HepG2 (cell line): ENCODE measurements around the gene GPS1. TPM values are rescaled to one million over a fixed set of nuclear protein-coding genes. Genes with fewer than 3 reads are reported as not detected.

Experiments
- ATAC-seq: fragments of 200-7000 bp; cut with Tn5 transposase; 3 replicates; pipeline ENCODE4 v1.9.1; 2020; ENCODE audit warnings: mild to moderate bottlenecking, moderate library complexity
- BruUV-seq: library from RNA; stranded (reverse); fragments of 400-500 nt; replicated peaks from 2 replicates; lab custom pipeline; 2021; lab: Mats Ljungman, UMichigan
- CTCF ChIA-PET: fragments of 300-600 bp; formaldehyde crosslinking; extraction: SDS; loops from one replicate; lab custom pipeline; 2021; ENCODE audit warnings: low total read pairs, inconsistent platforms, low intra/inter-chr PET ratio; lab: Yijun Ruan, JAX
- POLR2A ChIA-PET: fragments of 350-600 bp; sonication (Branson Sonifier 250); formaldehyde crosslinking; loops from one replicate; lab custom pipeline; 2020; ENCODE audit warnings: antibody characterized with exemption, inconsistent platforms; lab: Yijun Ruan, JAX
- DNase-seq: peaks from one replicate; pipeline ENCODE4 v3.0.0-alpha.2; 2015; ENCODE audit warnings: low spot score
- FAIRE-seq: peaks from 3 replicates; lab custom pipeline; 2011; peaks lifted over from hg19 to GRCh38; lab: Jason Lieb, UNC
- H2AFZ ChIP-seq: one replicate; pipeline ENCODE4 v1.6.1; 2011; ENCODE audit warnings: low read length, inconsistent platforms
- H3K27ac ChIP-seq: fragments of 300-600 bp; 3 replicates; pipeline ENCODE4 v1.8.0; 2011; ENCODE audit warnings: mixed run types, mild to moderate bottlenecking, mixed read lengths, low read length, inconsistent platforms; ENCODE audit not compliant: insufficient read depth; ENCODE audit errors: extremely low read length
- H3K27me3 ChIP-seq, 2 experiments: fragments of 200-600 bp in 1 of 2; 2 replicates in 1 of 2; 3 replicates in 1 of 2; pipeline versions ENCODE4 v1.6.0 to v1.8.0; 2011; ENCODE audit warnings: low read length in 2 of 2, mild to moderate bottlenecking in 2 of 2, moderate library complexity in 2 of 2, inconsistent platforms in 1 of 2; ENCODE audit not compliant: insufficient read depth in 2 of 2, control insufficient read depth in 1 of 2
- H3K36me3 ChIP-seq, 2 experiments: fragments of 200-600 bp in 1 of 2; replicated peaks in 1 of 2; 2 replicates in 1 of 2; 3 replicates in 1 of 2; pipeline versions ENCODE4 v1.5.1 to v1.8.0; 2011; ENCODE audit warnings: low read length in 2 of 2, inconsistent platforms in 1 of 2; ENCODE audit not compliant: insufficient read depth in 2 of 2, control insufficient read depth in 1 of 2
- H3K4me1 ChIP-seq: 2 replicates; pipeline ENCODE4 v1.5.1; 2012; ENCODE audit warnings: low read length, inconsistent platforms; ENCODE audit not compliant: insufficient read depth
- H3K4me2 ChIP-seq: 2 replicates; pipeline ENCODE4 v1.6.0; 2011; ENCODE audit warnings: low read depth, low read length, inconsistent platforms
- H3K4me3 ChIP-seq, 3 experiments: fragments of 200-600 bp in 1 of 3; sonication (generic), shearing (Covaris generic) in 1 of 3; replicated peaks in 1 of 3; 2 replicates each; pipeline ENCODE4 v1.5.1; 2011 to 2016; ENCODE audit warnings: low read length in 3 of 3, inconsistent platforms in 2 of 3, low read depth in 2 of 3, mild to moderate bottlenecking in 2 of 3, control low read depth in 1 of 3, mixed read lengths in 1 of 3; ENCODE audit not compliant: insufficient read depth in 1 of 3
- H3K79me2 ChIP-seq: one replicate; pipeline ENCODE4 v1.6.1; 2011; ENCODE audit warnings: low read length, inconsistent platforms; ENCODE audit not compliant: insufficient read depth
- H3K9ac ChIP-seq: 2 replicates; pipeline ENCODE4 v1.6.0; 2011; ENCODE audit warnings: mild to moderate bottlenecking, low read depth, low read length, inconsistent platforms; ENCODE audit not compliant: insufficient read depth
- H3K9me3 ChIP-seq: 2 replicates; pipeline ENCODE4 v1.5.1; 2012; ENCODE audit warnings: mild to moderate bottlenecking, low read length
- H4K20me1 ChIP-seq: 2 replicates; pipeline ENCODE4 v1.6.0; 2011; ENCODE audit warnings: inconsistent platforms, mild to moderate bottlenecking, low read length, moderate library complexity; ENCODE audit not compliant: insufficient read depth
- ATF7 ChIP-seq, 2 experiments: fragments of 450-650 bp in 1 of 2; sonication (generic) in 1 of 2; formaldehyde crosslinking in 1 of 2; IDR thresholded peaks; 2 replicates each; pipeline versions ENCODE4 v1.4.0 to v1.6.1; 2016 to 2020; ENCODE audit warnings: antibody characterized with exemption in 1 of 2, mild to moderate bottlenecking in 1 of 2, missing genetic modification reagents in 1 of 2
- GATAD2A ChIP-seq: IDR thresholded peaks from 2 replicates; pipeline ENCODE4 v1.6.1; 2016
- HNF1B ChIP-seq: sonication (generic); formaldehyde crosslinking; IDR thresholded peaks from 2 replicates; pipeline ENCODE4 v1.5.1; 2020; ENCODE audit warnings: mild to moderate bottlenecking, moderate library complexity, missing genetic modification reagents
- MEIS1 ChIP-seq: sonication (generic); formaldehyde crosslinking; IDR thresholded peaks from 2 replicates; pipeline ENCODE4 v1.9.0; 2021; ENCODE audit warnings: mild to moderate bottlenecking, missing genetic modification reagents, moderate library complexity, borderline replicate concordance
- TMF1 ChIP-seq: sonication (generic); formaldehyde crosslinking; IDR thresholded peaks from 2 replicates; pipeline ENCODE4 v1.8.1; 2022; ENCODE audit warnings: low read depth, missing genetic modification reagents
- ZMYM3 ChIP-seq: sonication (generic); formaldehyde crosslinking; IDR thresholded peaks from 2 replicates; pipeline ENCODE4 v1.5.1; 2020; ENCODE audit warnings: mild to moderate bottlenecking, missing genetic modification reagents
- ZNF703 ChIP-seq: sonication (generic); formaldehyde crosslinking; IDR thresholded peaks from 2 replicates; pipeline ENCODE4 v1.5.1; 2020; ENCODE audit warnings: missing genetic modification reagents, mild to moderate bottlenecking, moderate library complexity, borderline replicate concordance
- WGBS: methylation state at CpG from one replicate; pipeline ENCODE4 v1.1.6; 2017; ENCODE audit warnings: low lambda C conversion rate; 5-methylcytosine and 5-hydroxymethylcytosine counted together
- in situ Hi-C: cut with HindIII; loops from 2 replicates; pipeline ENCODE4 v1.10.0; 2017; ENCODE audit warnings: low pct_unique_long_range_greater_than_20kb; ENCODE audit not compliant: extremely low pct_ligation_motif_present
- intact Hi-C: fragments of 100-400 bp; cut with micrococcal nuclease; formaldehyde crosslinking; loops from one replicate; pipeline ENCODE4 v1.10.0; 2022; ENCODE audit not compliant: unreplicated experiment
- polyA plus RNA-seq, 8 experiments: library from polyadenylated mRNA; depleted of rRNA in 3 of 8; stranded (reverse) in 7 of 8; unstranded in 1 of 8; fragments of >200 nt; fragmentation: Illumina TruSeq in 4 of 8; extraction: Trizol in 4 of 8; gene quantifications; 2 replicates each; pipeline versions ENCODE4 v1.2.1 to v1.2.3, GENCODE V29; 2011 to 2016; ENCODE audit warnings: low read depth in 4 of 8, missing spikeins in 1 of 8, mixed read lengths in 1 of 8; ENCODE audit not compliant: insufficient read depth in 1 of 8
- total RNA-seq, 5 experiments: library from RNA; depleted of rRNA; stranded (reverse); fragments of >200 nt; fragmentation: Illumina TruSeq; extraction: Trizol; gene quantifications; 2 replicates each; pipeline ENCODE4 v1.2.3, GENCODE V29; 2016; ENCODE audit warnings: low read depth in 1 of 5
- TF ChIP-seq, protein P1 (sequence below), 2 experiments: sonication (generic) in 1 of 2; formaldehyde crosslinking in 1 of 2; IDR thresholded peaks; 2 replicates each; pipeline versions ENCODE4 v1.6.1 to v1.9.0; 2014 to 2022; ENCODE audit warnings: antibody characterized with exemption in 1 of 2, borderline replicate concordance in 1 of 2, inconsistent platforms in 1 of 2, low read depth in 1 of 2, missing genetic modification reagents in 1 of 2
- TF ChIP-seq, protein P2 (sequence below), 2 experiments: sonication (generic) in 1 of 2; formaldehyde crosslinking in 1 of 2; IDR thresholded peaks; 2 replicates each; pipeline versions ENCODE4 v1.4.0 to v1.6.1; 2018 to 2020; ENCODE audit warnings: missing genetic modification reagents in 2 of 2, borderline replicate concordance in 1 of 2, low read depth in 1 of 2, mild to moderate bottlenecking in 1 of 2, missing biosample characterization in 1 of 2

The GPS1 gene
- total and polyA plus RNA-seq, 2 of the 13 experiments (the other 11 are each of a cell fraction or from before 2014, with no cell fraction given): 124 to 128 TPM

DNA sequence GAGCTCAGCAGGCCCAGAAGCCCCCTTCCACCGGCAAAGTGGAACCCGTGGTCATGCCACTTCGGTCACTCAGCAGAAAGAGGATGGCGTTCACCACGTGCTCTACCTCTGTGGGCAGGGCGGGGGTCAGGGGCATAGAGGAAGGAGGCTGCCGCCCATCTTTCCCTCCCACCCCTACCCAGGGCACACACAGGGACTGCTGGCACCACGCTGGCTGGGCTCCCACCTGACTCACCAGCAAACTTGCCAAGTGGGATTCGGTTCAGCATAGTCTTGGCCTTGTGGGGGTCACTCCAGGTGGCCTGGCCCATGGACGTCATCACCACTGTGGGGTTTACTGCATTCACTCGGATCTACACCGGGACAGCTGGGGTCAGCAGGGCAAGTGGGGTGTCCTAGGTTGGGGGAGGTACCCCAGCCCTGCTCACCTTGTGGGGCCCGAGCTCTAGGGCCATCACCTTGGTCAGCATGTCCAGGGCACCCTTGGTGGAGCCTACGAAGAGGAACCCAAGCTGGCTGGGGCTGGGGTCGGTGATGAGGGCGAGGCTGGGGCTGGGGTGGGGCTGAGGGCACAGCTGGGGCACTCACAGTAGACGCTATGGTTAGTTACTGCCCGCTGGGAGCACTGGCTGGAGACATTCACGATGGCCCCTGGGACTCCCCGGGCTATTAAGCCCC, 15.6 kb upstream of the GPS1 start (continued):
- TF ChIP-seq, protein P1, sequence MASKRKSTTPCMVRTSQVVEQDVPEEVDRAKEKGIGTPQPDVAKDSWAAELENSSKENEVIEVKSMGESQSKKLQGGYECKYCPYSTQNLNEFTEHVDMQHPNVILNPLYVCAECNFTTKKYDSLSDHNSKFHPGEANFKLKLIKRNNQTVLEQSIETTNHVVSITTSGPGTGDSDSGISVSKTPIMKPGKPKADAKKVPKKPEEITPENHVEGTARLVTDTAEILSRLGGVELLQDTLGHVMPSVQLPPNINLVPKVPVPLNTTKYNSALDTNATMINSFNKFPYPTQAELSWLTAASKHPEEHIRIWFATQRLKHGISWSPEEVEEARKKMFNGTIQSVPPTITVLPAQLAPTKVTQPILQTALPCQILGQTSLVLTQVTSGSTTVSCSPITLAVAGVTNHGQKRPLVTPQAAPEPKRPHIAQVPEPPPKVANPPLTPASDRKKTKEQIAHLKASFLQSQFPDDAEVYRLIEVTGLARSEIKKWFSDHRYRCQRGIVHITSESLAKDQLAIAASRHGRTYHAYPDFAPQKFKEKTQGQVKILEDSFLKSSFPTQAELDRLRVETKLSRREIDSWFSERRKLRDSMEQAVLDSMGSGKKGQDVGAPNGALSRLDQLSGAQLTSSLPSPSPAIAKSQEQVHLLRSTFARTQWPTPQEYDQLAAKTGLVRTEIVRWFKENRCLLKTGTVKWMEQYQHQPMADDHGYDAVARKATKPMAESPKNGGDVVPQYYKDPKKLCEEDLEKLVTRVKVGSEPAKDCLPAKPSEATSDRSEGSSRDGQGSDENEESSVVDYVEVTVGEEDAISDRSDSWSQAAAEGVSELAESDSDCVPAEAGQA (IDR thresholded peaks at IDR 0.05; ENCODE audit: low read depth): no peak
- TF ChIP-seq, protein P1 (CRISPR knock-in tag; IDR thresholded peaks at IDR 0.05; ENCODE audit: borderline replicate concordance): no peak
- TF ChIP-seq, all 625 proteins: peak for 13

DNA sequence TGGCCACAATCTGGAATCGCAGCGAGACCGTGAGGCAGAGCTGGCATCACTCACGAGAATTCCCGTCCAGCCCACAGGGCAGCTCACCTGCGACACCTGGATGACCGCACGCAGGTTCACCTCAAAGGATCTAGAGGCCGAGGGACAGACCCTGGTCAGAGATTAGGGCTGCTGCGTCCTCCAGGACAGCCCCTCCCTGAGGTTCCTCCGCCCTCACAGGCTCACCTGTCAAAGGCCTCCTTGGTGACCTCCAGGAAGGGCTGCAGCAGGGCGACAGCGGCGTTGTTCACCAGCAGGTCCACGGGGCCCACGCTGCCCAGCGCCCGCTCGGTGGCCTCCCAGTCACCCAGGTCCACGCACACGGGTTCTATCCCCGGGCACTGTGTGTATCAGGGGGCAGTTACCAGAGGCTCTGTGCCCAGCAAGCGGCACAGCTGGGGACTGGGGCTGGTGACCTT, 15.0 kb upstream of the GPS1 start:
- intact Hi-C loops: loop anchor here (1.0 to 5.0 kb wide), 5 partner anchors 13 to 116 kb away; partner anchors contain the start of genes GPS1, LRRC45 and RFNG
- BruUV-seq: no TSS peak
- POLR2A ChIA-PET: interaction anchor here (0.9 to 6.2 kb wide), 10 partner anchors 14 to 215 kb away, joined by 3 to 112 read pairs (median 14); partner anchors contain the start of genes ARHGDIA, CENPX, FASN and LRRC45
- Histone ChIP-seq H3K27ac (peak overlapping the region; percentile 91), H4K20me1 (peaks cover 20% of the 10 kb centered on the region), H3K4me3 (peak overlapping the region; percentile 87 to 98 (median 93)), H2AFZ (no peak overlapping the region), H3K4me1 (peaks cover 59% of the 10 kb centered on the region), H3K27me3 (no peaks in the 10 kb centered on the region), H3K9ac (peak overlapping the region; percentile 91), H3K79me2 (peaks cover 13% of the 10 kb centered on the region), H3K36me3 (peaks cover 5 to 12% of the 10 kb centered on the region in 2 experiments), H3K9me3 (no peaks in the 10 kb centered on the region), H3K4me2 (peak overlapping the region; percentile 95)
- DNase-seq: no peak
- CTCF ChIA-PET: interaction anchor here (1.8 kb wide), 1 partner anchor 78 kb away, joined by 7 read pairs; no protein-coding TSS in a partner anchor
- no peak for FAIRE-seq
- in situ Hi-C loops: loop anchor here (5.0 kb wide), 1 partner anchor 121 kb away; no protein-coding TSS in a partner anchor
- WGBS: 18% methylated on average over 13 of the region's 23 CpGs
- ATAC-seq: no peak
- 0 out of 2 replicates have a peak, but pooled peaks have one; percentile 6 for TF ChIP-seq GATAD2A (CRISPR knock-in tag)
- TF ChIP-seq ATF7 (IDR thresholded peaks at IDR 0.05): no peak
- TF ChIP-seq ATF7 (CRISPR knock-in tag; IDR thresholded peaks at IDR 0.05): peak; percentile 12; the same call in 1 of the 2 replicates
- no peak for TF ChIP-seq HNF1B (CRISPR knock-in tag)
- TF ChIP-seq, protein P2, sequence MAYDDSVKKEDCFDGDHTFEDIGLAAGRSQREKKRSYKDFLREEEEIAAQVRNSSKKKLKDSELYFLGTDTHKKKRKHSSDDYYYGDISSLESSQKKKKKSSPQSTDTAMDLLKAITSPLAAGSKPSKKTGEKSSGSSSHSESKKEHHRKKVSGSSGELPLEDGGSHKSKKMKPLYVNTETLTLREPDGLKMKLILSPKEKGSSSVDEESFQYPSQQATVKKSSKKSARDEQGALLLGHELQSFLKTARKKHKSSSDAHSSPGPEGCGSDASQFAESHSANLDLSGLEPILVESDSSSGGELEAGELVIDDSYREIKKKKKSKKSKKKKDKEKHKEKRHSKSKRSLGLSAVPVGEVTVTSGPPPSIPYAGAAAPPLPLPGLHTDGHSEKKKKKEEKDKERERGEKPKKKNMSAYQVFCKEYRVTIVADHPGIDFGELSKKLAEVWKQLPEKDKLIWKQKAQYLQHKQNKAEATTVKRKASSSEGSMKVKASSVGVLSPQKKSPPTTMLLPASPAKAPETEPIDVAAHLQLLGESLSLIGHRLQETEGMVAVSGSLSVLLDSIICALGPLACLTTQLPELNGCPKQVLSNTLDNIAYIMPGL (CRISPR knock-in tag; IDR thresholded peaks at IDR 0.05; ENCODE audit: borderline replicate concordance in 1 of 2, low read depth in 1 of 2): no peak
- 0 out of 2 replicates have a peak, but pooled peaks have one; percentile 2 for TF ChIP-seq MEIS1 (CRISPR knock-in tag)
- TF ChIP-seq ZMYM3 (CRISPR knock-in tag): no peak
- peak; percentile 23; the same call in 1 of the 2 replicates for TF ChIP-seq TMF1 (CRISPR knock-in tag)
- TF ChIP-seq ZNF703: 0 out of 2 replicates have a peak, but pooled peaks have one; percentile 49
